ENCODE measurements around the gene MAGEC2. TPM values are rescaled to one million over a fixed set of nuclear protein-coding genes. Genes with fewer than 3 reads are reported as not detected.

MAGEC2 gene, protein sequence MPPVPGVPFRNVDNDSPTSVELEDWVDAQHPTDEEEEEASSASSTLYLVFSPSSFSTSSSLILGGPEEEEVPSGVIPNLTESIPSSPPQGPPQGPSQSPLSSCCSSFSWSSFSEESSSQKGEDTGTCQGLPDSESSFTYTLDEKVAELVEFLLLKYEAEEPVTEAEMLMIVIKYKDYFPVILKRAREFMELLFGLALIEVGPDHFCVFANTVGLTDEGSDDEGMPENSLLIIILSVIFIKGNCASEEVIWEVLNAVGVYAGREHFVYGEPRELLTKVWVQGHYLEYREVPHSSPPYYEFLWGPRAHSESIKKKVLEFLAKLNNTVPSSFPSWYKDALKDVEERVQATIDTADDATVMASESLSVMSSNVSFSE
- total RNA-seq, result not detected in 2 replicates

DNA sequence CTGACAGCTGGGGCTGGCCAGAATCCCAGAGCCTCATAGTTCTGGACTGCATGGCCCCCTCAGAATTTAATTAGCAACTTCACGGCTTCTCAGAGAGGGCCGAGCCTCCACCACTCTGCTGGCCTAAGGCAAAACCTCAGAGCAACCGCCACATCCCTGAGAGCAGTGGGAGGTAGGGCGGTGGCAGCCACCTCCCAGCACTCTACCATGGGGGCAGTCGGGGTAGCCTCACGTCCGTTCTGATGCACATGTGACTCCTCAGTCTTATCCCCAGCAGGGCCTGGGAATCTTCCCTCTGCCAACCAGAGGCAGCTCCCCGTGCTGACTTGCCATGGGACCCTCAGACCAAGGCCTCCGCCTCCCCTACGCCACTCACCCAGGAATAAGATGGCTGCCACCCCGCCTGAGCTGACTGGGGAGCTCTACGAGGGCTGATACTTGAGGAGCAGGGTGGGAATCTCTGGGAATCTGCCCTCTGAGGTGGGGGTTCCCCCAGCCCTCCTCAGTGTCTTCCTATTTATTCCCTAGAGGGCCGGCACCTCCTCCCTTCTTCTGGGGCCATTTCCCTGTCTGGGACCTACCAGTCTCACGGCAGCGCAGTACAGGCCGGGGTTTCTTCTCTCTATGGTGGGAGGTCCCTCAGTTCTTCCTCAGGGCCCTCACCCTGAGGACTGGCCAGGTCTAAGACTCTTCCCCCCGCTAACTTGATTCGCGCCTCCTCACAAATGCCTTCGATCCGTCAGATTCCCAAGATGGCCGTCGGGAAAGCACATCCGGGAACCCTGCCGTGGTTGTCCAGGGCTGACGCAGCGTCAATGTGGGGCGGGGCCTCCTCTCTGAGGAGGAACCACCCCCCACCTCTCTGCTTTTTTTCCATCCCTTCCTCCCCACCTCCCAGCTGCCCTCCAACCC lies at the start of gene MAGEC2:
Gene MAGEC2 (minus strand): TSS at position 769 of the 912 bp plus-strand sequence. CDS start 1,303 bp downstream, outside the sequence.

All from bronchial smooth muscle cell (primary cell).